Activated CD8-positive, alpha-beta memory T cell treated with anti-CD3 and anti-CD28 coated beads for 1 hour (primary cell): ENCODE results near the gene DLD.
"Not testable (repeated sequence)": the region's sequence is repeated elsewhere in the genome, so short reads cannot be mapped to it uniquely, and the experiment has no call there.

Experiments used
- DNase-seq, 2 donors: peaks; one replicate each; pipeline ENCODE4 v3.0.0-alpha.2; 2020; ENCODE audit warnings: low read depth in 1 of 2; ENCODE audit errors: extremely low read depth in 1 of 2

The DLD gene

GRCh38 chr7:107943018-107943417 lies 52.0 kb downstream of the DLD start:
- DNase-seq: no peak

DNA sequence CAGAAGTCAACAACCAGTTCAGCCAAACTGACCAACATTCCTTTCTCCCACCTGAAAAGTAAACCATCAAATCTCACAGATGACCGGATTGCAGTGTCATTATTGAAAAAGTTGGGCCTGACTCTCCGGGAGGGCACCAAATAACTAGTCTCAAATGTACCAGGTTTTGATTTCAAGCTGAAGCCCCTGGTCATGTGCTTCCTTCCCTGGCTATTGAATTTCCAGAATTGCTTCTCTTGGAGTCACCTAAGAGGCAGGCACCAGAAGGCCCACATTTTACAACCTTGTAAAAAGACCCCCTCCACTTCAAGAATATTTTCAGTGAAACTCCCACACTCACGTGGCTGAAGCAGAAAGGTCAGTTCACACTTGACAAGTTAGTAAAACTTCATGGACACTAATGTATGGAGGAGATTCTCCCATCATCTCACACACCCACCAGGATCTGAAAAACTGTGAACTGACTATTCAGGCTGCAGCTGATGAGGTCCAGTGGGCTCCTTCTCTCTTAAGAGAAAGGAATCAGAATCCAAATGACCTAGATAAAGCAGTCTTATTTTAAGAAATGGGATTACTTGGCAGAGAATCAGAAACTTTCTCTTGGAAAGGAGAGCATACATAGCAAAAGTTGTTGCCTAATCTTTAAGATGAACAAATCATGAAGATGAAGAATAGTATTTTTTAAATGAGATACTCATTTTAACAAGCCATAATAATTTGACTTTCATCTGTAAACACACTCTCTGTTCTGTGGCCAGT lies 53.6 kb downstream of the DLD start:
- DNase-seq: no peak

- DNase-seq: no peak
Measured at GRCh38 chr7:107945332-107945731, 54.3 kb downstream of the DLD start.

- DNase-seq: no peak
Measured at GRCh38 chr7:107946451-107946850, 55.5 kb downstream of the DLD start.

- DNase-seq: no peak
Measured at GRCh38 chr7:107946881-107947280, 55.9 kb downstream of the DLD start.

GRCh38 chr7:107948645-107949442 lies 57.9 kb downstream of the DLD start:
- DNase-seq: no peak

DNA sequence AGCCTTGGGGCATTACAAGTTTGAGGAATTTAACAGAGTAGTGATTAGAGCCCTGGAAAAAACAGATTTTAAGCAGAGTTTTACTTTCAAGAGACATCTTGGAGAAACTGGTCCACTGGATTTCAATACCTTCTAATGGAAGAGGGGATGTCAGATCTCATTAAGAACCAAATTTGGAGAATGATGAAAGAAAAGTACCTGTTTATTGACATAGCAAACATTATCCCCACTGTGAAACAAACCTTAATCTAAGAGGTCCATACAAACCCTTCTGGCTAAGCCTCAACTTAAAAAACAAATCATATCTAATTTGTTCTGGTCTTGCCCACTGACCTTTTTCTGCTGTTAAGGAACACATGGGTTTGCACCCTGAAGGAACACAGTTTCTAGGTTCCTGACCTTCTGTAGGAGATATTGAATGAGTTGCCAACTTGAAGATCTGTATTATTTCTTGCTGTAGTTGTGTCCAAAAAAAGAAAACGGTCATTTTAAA lies 58.5 kb downstream of the DLD start:
- DNase-seq: no peak

DNA sequence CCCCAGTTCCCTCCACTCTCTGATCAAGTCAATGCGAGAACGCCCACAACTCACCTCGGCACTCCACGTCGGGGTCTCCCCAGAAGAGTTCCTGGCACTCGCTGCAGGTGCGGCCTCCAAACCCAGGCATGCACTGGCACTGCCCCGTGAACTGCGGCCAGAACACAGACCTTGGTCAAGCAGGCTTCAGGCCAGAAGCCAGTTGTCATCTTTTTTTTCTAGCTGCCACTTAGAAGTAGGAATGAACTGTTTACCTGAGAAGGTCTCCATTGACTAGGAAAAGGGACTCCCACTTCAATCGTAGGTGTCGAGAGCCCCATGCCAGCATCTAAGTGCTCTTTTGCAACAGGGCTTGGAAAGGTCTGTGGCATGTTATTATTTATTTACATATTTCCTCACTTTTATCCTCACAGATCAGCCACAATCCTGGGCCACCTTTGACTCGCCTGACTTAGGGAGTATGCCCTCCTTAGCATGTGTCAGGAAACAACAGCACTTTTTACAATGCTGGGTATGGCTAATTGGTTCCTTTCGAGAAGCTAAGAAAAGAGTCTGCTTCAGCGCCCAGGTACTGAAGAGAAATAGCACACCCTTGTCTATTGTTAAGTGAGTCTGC lies 60.3 kb downstream of the DLD start:
- no peak for DNase-seq

GRCh38 chr7:107951896-107952295 lies 60.9 kb downstream of the DLD start:
- no peak for DNase-seq

DNA sequence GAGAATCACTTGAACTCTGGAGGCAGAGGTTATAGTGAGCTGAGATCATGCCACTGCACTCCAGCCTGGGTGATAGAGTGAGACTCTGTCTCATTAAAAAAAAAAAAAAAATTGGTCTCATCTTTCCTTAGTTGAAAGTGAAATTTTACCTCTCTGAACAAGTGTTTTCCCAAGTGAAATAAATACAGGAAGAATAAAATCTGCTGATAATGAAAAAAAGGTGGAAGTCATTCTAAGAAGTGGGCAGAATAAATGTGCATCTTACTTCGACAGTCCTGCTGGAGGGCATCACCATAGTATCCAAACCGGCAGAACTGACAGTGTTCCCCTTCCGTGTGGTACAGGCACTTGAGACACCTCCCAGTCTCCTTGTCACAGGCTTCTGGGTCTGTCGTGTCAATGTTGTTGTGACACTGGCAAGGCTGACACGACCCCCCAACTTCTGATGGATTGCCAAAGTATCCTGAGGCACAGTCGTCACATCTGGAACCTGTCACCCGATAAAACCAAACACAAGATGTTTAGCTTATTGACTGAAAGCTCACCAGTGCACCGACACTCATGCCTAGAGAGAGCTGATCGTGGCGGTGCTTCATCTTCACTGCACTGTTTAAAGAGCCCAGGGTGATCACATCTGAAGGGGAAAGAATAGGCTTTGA lies 62.4 kb downstream of the DLD start:
- DNase-seq: no peak

- no peak for DNase-seq
Measured at GRCh38 chr7:107953924-107954303, 62.9 kb downstream of the DLD start.

DNA sequence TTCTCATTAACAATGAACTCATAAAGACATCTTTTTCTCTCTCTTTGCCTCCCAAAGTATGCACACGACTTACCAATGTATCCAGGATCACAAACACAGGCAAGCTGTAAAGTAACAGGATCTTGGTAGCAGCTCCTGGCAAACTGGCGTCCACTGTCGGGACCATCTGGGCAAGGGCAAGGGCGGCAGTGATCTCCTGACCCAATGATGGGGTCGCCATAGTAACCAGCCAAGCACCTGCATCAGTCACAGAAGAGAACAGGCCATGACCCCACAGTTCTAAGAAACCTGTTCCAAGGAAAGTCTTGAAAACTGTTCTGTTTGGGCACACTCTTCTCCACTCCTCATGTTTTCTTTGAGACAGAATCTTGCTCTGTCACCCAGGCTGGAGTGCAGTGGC lies 64.4 kb downstream of the DLD start:
- DNase-seq: no peak

- not testable (repeated sequence) for DNase-seq
Measured at GRCh38 chr7:107956950-107957349, 66.0 kb downstream of the DLD start.

- no peak for DNase-seq
Measured at GRCh38 chr7:107957436-107957835, 66.5 kb downstream of the DLD start.

DNA sequence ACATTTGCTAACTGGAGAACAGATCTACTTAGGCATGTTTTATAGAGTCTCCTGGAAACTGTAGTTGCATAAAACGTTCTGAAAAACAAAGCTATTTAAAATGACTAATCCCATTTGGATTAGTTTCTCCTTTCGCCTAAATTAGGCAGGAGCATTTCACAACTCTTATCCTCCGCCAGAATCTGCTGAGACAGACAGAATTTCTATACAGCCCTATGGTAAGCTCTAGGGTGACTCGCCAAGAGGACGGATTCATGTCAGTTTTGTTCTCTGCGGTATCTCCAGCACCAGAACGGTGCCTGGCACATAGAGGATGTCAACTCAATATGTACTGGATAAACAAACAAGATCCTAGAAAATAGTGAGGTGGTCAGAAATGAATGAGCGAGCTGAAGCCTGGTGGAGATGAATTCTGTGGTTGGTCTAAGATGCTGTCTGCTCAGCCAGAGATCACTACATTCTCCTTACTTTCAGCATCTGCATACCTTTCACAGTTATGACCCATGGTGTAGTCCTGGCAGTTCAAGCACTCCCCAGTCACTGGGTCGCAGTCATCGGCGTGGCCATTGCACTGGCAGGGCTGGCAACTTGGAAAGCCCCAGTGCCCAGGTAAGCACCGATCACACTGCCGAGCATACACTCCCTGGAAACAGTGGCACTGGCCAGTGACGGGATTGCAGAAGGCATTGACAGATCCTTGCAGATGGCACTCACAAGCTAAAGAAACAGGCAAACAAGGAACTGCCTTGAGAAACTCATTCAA lies 68.0 kb downstream of the DLD start:
- no peak for DNase-seq

- DNase-seq: no peak
Measured at GRCh38 chr7:107959527-107959898, 68.5 kb downstream of the DLD start.

DNA sequence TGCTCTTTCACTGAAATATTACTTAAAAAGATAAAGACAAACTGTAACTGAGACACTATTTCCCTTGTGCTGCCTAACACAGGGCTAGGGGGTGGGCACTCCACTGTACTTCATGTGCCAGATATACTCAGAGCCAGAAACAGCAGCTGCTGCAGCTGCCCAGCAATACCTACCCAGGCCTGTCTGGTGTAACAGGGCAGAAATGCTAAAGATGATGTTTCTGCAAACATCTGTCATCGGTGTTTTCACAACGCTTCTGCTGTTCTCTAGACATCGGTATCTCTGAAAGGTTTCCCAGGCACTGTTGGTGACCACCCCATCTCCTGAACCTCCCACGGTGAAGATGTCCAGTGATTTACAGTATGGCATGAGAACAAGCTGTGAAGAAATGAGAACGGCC lies 69.3 kb downstream of the DLD start:
- DNase-seq: no peak

DNA sequence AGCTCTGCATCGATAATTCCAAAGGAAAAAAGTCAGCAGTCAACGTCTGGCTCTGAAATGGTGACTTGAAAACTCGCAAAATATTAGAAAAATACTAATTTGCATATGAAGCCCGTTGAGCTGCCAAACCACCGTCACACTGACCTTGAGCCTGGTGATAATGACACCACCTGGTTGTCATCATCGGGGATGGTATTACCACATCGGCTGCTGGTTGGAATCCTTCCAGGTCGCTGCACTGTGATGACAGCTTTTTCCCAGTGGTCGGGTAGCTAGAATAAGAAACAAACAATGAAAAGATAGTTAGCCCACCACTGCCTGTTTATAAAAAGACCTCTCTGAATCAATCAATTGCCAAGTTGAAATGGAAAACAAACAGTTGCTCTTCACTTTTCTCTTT lies 70.4 kb downstream of the DLD start:
- DNase-seq: no peak

DNA sequence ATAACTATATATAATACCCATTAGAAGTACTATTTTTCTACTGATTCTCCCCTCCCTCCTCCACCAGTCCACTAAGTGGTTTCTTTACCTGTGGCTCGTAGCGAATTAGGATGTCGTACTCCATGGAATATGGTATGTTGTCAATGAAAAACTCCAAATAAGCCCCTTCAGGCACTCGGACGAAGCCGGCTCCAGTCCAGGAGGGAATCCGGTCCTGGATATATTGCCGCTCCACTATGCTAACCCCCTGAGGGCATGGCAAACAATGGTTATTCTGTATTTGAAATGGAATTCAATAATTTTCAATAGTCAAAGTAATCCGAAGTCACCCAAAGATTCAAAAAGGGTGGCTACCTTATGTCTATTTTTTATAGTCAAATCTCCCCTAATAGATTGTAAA lies 71.8 kb downstream of the DLD start:
- no peak for DNase-seq

DNA sequence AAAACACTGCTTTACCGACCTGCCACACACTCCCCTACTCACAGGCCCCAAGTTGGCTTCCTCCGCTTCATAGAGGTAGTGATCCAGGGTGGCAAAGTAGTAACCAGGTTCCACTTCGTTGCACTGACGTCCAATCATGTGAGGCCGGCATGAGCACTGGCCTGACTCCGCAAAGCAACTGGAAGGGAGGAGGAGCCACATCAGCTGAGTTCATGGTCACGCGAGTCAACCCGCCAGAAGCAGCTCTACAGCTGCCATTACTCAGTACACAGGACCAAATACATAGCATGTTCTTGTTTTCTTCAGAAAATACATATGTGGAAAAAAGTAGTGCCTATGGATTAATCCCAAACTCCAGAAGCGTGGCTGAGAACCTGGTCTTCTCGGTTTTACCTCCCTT lies 73.5 kb downstream of the DLD start:
- no peak for DNase-seq

DNA sequence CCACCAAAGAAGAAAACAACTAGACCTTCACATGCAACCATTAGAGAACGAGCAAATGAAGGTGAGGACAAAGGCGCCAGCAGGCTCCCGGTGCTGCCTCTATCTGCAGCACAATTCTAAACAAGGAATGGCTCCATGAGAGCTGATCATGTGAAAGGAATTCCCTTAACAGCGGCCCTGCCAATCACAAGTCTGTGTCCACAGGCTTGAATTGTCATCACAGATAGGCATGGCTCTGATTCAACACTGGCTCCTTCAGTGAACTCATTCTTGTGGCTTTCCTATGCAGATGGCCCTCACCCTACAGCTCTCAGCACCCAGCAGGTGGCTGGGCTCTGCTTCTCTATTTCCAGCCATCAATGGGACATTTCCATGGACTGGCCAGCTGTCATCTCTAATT lies 75.7 kb downstream of the DLD start:
- no peak for DNase-seq
